Muscle of leg (tissue), 16 donors: ENCODE measurements around the gene NDUFAB1. TPM values are rescaled to one million over a fixed set of nuclear protein-coding genes. Genes with fewer than 3 reads are reported as not detected.
"Not testable (repeated sequence)": the region's sequence is repeated elsewhere in the genome, so short reads cannot be mapped to it uniquely, and the experiment has no call there.

Source experiments
- DNase-seq: peaks from one replicate; pipeline ENCODE4 v3.0.0; 2013
- H3K27ac ChIP-seq: one replicate; pipeline ENCODE4 v1.5.1; 2013; ENCODE audit warnings: mild to moderate bottlenecking, low read length, control low read depth
- H3K27me3 ChIP-seq: one replicate; pipeline ENCODE4 v1.6.1; 2013; ENCODE audit warnings: low read length; ENCODE audit not compliant: control insufficient read depth, insufficient read depth
- H3K36me3 ChIP-seq: one replicate; pipeline ENCODE4 v1.6.1; 2013; ENCODE audit warnings: low read length; ENCODE audit not compliant: control insufficient read depth, insufficient read depth
- H3K4me1 ChIP-seq: one replicate; pipeline ENCODE4 v1.6.1; 2013; ENCODE audit warnings: low read length; ENCODE audit not compliant: control insufficient read depth, insufficient read depth
- H3K4me3 ChIP-seq: one replicate; pipeline ENCODE4 v1.5.1; 2013; ENCODE audit warnings: low read length, control low read depth
- H3K9me3 ChIP-seq: replicated peaks from 2 replicates; pipeline ENCODE4 v1.6.1; 2013; ENCODE audit warnings: low read depth, low read length; ENCODE audit not compliant: control insufficient read depth
- WGBS: methylation state at CpG from one replicate; pipeline ENCODE4 v1.1.5; 2013; ENCODE audit warnings: missing lambda C conversion rate; ENCODE audit not compliant: insufficient coverage; 5-methylcytosine and 5-hydroxymethylcytosine counted together
- long read RNA-seq, 11 donors: transcript quantifications; one replicate each; lab custom pipeline, GENCODE V29; 2026
- polyA plus RNA-seq, 8 donors: library from polyadenylated mRNA; unstranded; fragments of 120-200 nt; gene quantifications; one replicate each; pipeline versions ENCODE4 v1.2.1 to v1.2.3, GENCODE V29; 2013; ENCODE audit warnings: inconsistent platforms in 1 of 8, low replicate concordance in 1 of 8; ENCODE audit not compliant: insufficient read length in 8 of 8, insufficient read depth in 1 of 8
- total RNA-seq: library from RNA; stranded (reverse); fragments of 120-200 nt; gene quantifications from one replicate; pipeline ENCODE4 v1.2.4, GENCODE V29; 2013

The NDUFAB1 gene
- total RNA-seq: 132 TPM
- 100 to 1,000 TPM in 3 of 8 donors, 10 to 100 TPM in 5; 85.5 to 106 (median 96.8) TPM for polyA plus RNA-seq
- long read RNA-seq, donor 1, transcript NDUFAB1-201 (5 exons, 717 nt): major isoform, 33 of 35 reads
- long read RNA-seq, donor 1, partial matches to known transcripts: 0 of 35 reads
- long read RNA-seq, donor 1, other reads (novel, unspliced or antisense): 0 of 35 reads
- long read RNA-seq, donor 2, transcript NDUFAB1-201 (5 exons, 717 nt): major isoform, 9 of 9 reads
- long read RNA-seq, donor 2, partial matches to known transcripts: 0 of 9 reads
- long read RNA-seq, donor 2, other reads (novel, unspliced or antisense): 0 of 9 reads
- long read RNA-seq, donor 3, transcript NDUFAB1-201 (5 exons, 717 nt): major isoform, 87 of 89 reads
- long read RNA-seq, donor 3, partial matches to known transcripts: 0 of 89 reads
- long read RNA-seq, donor 3, other reads (novel, unspliced or antisense): 0 of 89 reads
- long read RNA-seq, donor 4, transcript NDUFAB1-201 (5 exons, 717 nt): major isoform, 74 of 81 reads
- long read RNA-seq, donor 4, partial matches to known transcripts: 7 of 81 reads
- long read RNA-seq, donor 4, other reads (novel, unspliced or antisense): 0 of 81 reads
- long read RNA-seq, donor 5, transcript NDUFAB1-201 (5 exons, 717 nt): major isoform, 176 of 179 reads
- long read RNA-seq, donor 5, partial matches to known transcripts: 0 of 179 reads
- long read RNA-seq, donor 5, other reads (novel, unspliced or antisense): 0 of 179 reads
- long read RNA-seq, donor 6, transcript NDUFAB1-201 (5 exons, 717 nt): major isoform, 202 of 250 reads
- long read RNA-seq, donor 6, partial matches to known transcripts: 44 of 250 reads
- long read RNA-seq, donor 6, other reads (novel, unspliced or antisense): 0 of 250 reads
- long read RNA-seq, donor 7, transcript NDUFAB1-201 (5 exons, 717 nt): major isoform, 94 of 104 reads
- long read RNA-seq, donor 7, partial matches to known transcripts: 9 of 104 reads
- long read RNA-seq, donor 7, other reads (novel, unspliced or antisense): 0 of 104 reads
- long read RNA-seq, donor 8, transcript NDUFAB1-201 (5 exons, 717 nt): major isoform, 91 of 107 reads
- long read RNA-seq, donor 8, partial matches to known transcripts: 16 of 107 reads
- long read RNA-seq, donor 8, other reads (novel, unspliced or antisense): 0 of 107 reads
- long read RNA-seq, donor 9, transcript NDUFAB1-201 (5 exons, 717 nt): major isoform, 76 of 93 reads
- long read RNA-seq, donor 9, partial matches to known transcripts: 17 of 93 reads
- long read RNA-seq, donor 9, other reads (novel, unspliced or antisense): 0 of 93 reads
- long read RNA-seq, donor 10, transcript NDUFAB1-201 (5 exons, 717 nt): major isoform, 133 of 171 reads
- long read RNA-seq, donor 10, partial matches to known transcripts: 36 of 171 reads
- long read RNA-seq, donor 10, other reads (novel, unspliced or antisense): 0 of 171 reads
- long read RNA-seq, donor 11, transcript NDUFAB1-201 (5 exons, 717 nt): major isoform, 94 of 102 reads
- long read RNA-seq, donor 11, partial matches to known transcripts: 5 of 102 reads
- long read RNA-seq, donor 11, other reads (novel, unspliced or antisense): 0 of 102 reads

GRCh38 chr16:23595951-23596720 lies at the start of gene NDUFAB1:
TSS of gene NDUFAB1 (minus strand) at chr16:23596316. CDS start at chr16:23596290, 26 bp downstream.
- Histone ChIP-seq H3K27ac (peak within 1 kb of the TSS; percentile 72), H3K9me3 (no peaks in the 10 kb centered on the region), H3K36me3 (peaks cover 22% of the 10 kb centered on the region), H3K27me3 (no peaks in the 10 kb centered on the region), H3K4me1 (peaks cover 17% of the 10 kb centered on the region), H3K4me3 (peak within 1 kb of the TSS; percentile 95)
- under 1% methylated on average over 58 of the region's 67 CpGs for WGBS
- peak; percentile 95 for DNase-seq

- H3K27ac ChIP-seq: no peak overlapping the region
- no peak for DNase-seq
Measured at GRCh38 chr16:23642246-23642774, 46.2 kb upstream of the NDUFAB1 start.

GRCh38 chr16:23640931-23641765 lies 45.0 kb upstream of the NDUFAB1 start, which contains the start of the genes DCTN5 and PALB2:
TSS of gene DCTN5 (plus strand) at chr16:23641466. CDS start at chr16:23641543, 77 bp downstream.
TSS of gene PALB2 (minus strand) at chr16:23641310. CDS start at chr16:23641157, 153 bp downstream.
- H3K27me3 ChIP-seq: no peaks in the 10 kb centered on the region
- peaks cover 7% of the 10 kb centered on the region for H3K36me3 ChIP-seq
- peak within 1 kb of the TSS; percentile 98 for H3K4me3 ChIP-seq
- DNase-seq: peak; percentile 98
- H3K4me1 ChIP-seq: peaks cover 16% of the 10 kb centered on the region
- H3K9me3 ChIP-seq: no peaks in the 10 kb centered on the region
- WGBS: under 1% methylated on average over 46 of the region's 64 CpGs
- peak within 1 kb of the TSS; percentile 92 for H3K27ac ChIP-seq

More at GRCh38 chr16:23642246-23642774, 46.2 kb upstream of the NDUFAB1 start:
- Histone ChIP-seq H3K4me1 (peaks cover 16% of the 10 kb centered on the region), H3K4me3 (peak overlapping the region; percentile 98), H3K36me3 (peaks cover 7% of the 10 kb centered on the region), H3K9me3 (no peaks in the 10 kb centered on the region), H3K27me3 (no peaks in the 10 kb centered on the region)
- WGBS: 92% methylated on average over 3 of the region's 14 CpGs

GRCh38 chr16:23640615-23640930 lies 44.5 kb upstream of the NDUFAB1 start:
- Histone ChIP-seq H3K27me3 (no peaks in the 10 kb centered on the region), H3K36me3 (peaks cover 10% of the 10 kb centered on the region), H3K4me1 (peaks cover 16% of the 10 kb centered on the region), H3K4me3 (peak overlapping the region; percentile 98), H3K9me3 (no peaks in the 10 kb centered on the region), H3K27ac (peak overlapping the region; percentile 83)
- no peak for DNase-seq
- no CpG with 5 or more reads among the region's 8 CpGs for WGBS

GRCh38 chr16:23635958-23636357 lies 39.8 kb upstream of the NDUFAB1 start:
- no peaks in the 10 kb centered on the region for H3K27me3 ChIP-seq
- H3K27ac ChIP-seq: no peak overlapping the region
- no peak overlapping the region for H3K4me3 ChIP-seq
- H3K4me1 ChIP-seq: peaks cover 7% of the 10 kb centered on the region
- no peak for DNase-seq
- H3K36me3 ChIP-seq: peaks cover 26% of the 10 kb centered on the region
- H3K9me3 ChIP-seq: no peaks in the 10 kb centered on the region

GRCh38 chr16:23634461-23635036 lies 38.4 kb upstream of the NDUFAB1 start:
- no CpG with 5 or more reads among the region's 4 CpGs for WGBS
- Histone ChIP-seq H3K27ac (no peak overlapping the region), H3K36me3 (peaks cover 30% of the 10 kb centered on the region), H3K4me3 (no peak overlapping the region), H3K27me3 (no peaks in the 10 kb centered on the region), H3K9me3 (no peaks in the 10 kb centered on the region), H3K4me1 (no peaks in the 10 kb centered on the region)
- no peak for DNase-seq

GRCh38 chr16:23631874-23632273 lies 35.8 kb upstream of the NDUFAB1 start:
- H3K4me3 ChIP-seq, H3K27me3 ChIP-seq, H3K4me1 ChIP-seq, DNase-seq, H3K27ac ChIP-seq, H3K9me3 ChIP-seq: not testable (repeated sequence)
- H3K36me3 ChIP-seq: peaks cover 36% of the 10 kb centered on the region
- 94% methylated on average over 2 of the region's 3 CpGs for WGBS

- Histone ChIP-seq H3K4me1 (no peaks in the 10 kb centered on the region), H3K9me3 (no peaks in the 10 kb centered on the region), H3K27me3 (no peaks in the 10 kb centered on the region), H3K4me3 (no peak overlapping the region), H3K27ac (no peak overlapping the region), H3K36me3 (peaks cover 35% of the 10 kb centered on the region)
- DNase-seq: no peak
- 98% methylated on average over 6 of the region's 8 CpGs for WGBS
Measured at GRCh38 chr16:23629516-23629915, 33.4 kb upstream of the NDUFAB1 start.
